MM.1S (cell line): Measurements from ENCODE around the gene CMIP.

Experiments
- EZH2 ChIP-seq: fragments of 300-600 bp; sonication (generic); optimal IDR thresholded peaks from 2 replicates; pipeline ENCODE3; 2017; ENCODE audit warnings: low read depth, mild to moderate bottlenecking, antibody characterized with exemption, low read length, mixed read lengths
- EZH2phosphoT487 ChIP-seq: fragments of 300-600 bp; sonication (generic); IDR thresholded peaks from 2 replicates; pipeline ENCODE4 v1.6.1; 2018; ENCODE audit warnings: antibody characterized with exemption, low read length
- TF ChIP-seq, protein P1 (sequence below): fragments of 300-600 bp; sonication (generic); IDR thresholded peaks from 2 replicates; pipeline ENCODE4 v1.5.1; 2016; ENCODE audit warnings: antibody characterized with exemption, low read length, mixed read lengths

DNA sequence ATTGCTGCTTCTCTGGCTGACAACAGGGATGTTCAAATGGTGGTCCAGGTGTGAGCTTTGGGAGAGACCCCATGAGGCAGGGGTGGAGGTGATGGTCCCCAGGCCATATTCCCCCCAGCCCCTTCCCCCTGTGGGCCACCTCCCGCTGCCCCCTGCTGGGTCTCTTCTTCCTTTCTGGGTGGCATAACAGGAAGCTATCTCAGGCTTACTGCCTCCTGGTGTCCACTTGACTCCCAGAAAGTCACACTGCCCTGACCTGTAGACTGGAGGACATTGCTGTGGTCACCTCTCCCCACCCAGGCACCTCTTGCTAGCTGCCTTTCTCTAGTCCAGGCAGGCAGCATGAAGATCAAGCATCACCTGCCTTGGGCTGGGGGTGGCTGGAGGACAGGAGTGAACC, 288.1 kb downstream of the CMIP start:
- no peak for TF ChIP-seq EZH2
- TF ChIP-seq, protein P1, sequence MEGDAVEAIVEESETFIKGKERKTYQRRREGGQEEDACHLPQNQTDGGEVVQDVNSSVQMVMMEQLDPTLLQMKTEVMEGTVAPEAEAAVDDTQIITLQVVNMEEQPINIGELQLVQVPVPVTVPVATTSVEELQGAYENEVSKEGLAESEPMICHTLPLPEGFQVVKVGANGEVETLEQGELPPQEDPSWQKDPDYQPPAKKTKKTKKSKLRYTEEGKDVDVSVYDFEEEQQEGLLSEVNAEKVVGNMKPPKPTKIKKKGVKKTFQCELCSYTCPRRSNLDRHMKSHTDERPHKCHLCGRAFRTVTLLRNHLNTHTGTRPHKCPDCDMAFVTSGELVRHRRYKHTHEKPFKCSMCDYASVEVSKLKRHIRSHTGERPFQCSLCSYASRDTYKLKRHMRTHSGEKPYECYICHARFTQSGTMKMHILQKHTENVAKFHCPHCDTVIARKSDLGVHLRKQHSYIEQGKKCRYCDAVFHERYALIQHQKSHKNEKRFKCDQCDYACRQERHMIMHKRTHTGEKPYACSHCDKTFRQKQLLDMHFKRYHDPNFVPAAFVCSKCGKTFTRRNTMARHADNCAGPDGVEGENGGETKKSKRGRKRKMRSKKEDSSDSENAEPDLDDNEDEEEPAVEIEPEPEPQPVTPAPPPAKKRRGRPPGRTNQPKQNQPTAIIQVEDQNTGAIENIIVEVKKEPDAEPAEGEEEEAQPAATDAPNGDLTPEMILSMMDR: no peak
- TF ChIP-seq EZH2phosphoT487: no peak
